Activated CD8-positive, alpha-beta T cell treated with anti-CD3 and anti-CD28 coated beads for 36 hours (primary cell): ENCODE data around the gene BAIAP2L2. TPM values are rescaled to one million over a fixed set of nuclear protein-coding genes. Genes with fewer than 3 reads are reported as not detected.
"Not testable (repeated sequence)": the region's sequence is repeated elsewhere in the genome, so short reads cannot be mapped to it uniquely, and the experiment has no call there.

Experiments used
- ATAC-seq: fragments of 200-7000 bp; cut with Tn5 transposase; one replicate; pipeline ENCODE4 v1.10.0; 2021; ENCODE audit warnings: mild to moderate bottlenecking, moderate library complexity
- CTCF ChIA-PET: fragments of 350-600 bp; sonication (Branson Sonifier 250); formaldehyde crosslinking; loops from one replicate; lab custom pipeline; 2021; ENCODE audit warnings: antibody characterized with exemption; lab: Charles Lee
- POLR2A ChIA-PET: fragments of 350-600 bp; sonication (Branson Sonifier 250); formaldehyde crosslinking; loops from one replicate; lab custom pipeline; 2021; ENCODE audit warnings: antibody characterized with exemption; lab: Charles Lee
- DNase-seq: peaks from one replicate; pipeline ENCODE4 v3.0.0-alpha.2; 2020
- H3K27ac Mint-ChIP-seq: one replicate; pipeline ENCODE4 v1.8.0; 2021; ENCODE audit warnings: mild to moderate bottlenecking, mixed read lengths
- H3K27me3 Mint-ChIP-seq: one replicate; pipeline ENCODE4 v1.8.0; 2021; ENCODE audit warnings: mixed read lengths
- H3K36me3 Mint-ChIP-seq: one replicate; pipeline ENCODE4 v1.8.0; 2021; ENCODE audit warnings: low read depth, mixed read lengths
- H3K4me1 Mint-ChIP-seq: one replicate; pipeline ENCODE4 v1.8.0; 2021; ENCODE audit warnings: low read depth, mixed read lengths
- H3K4me3 Mint-ChIP-seq: one replicate; pipeline ENCODE4 v1.8.0; 2021; ENCODE audit warnings: mild to moderate bottlenecking, moderate library complexity, mixed read lengths
- H3K9me3 Mint-ChIP-seq: one replicate; pipeline ENCODE4 v1.8.0; 2021; ENCODE audit warnings: mixed read lengths
- intact Hi-C: fragments of 100-400 bp; cut with micrococcal nuclease; formaldehyde crosslinking; loops from one replicate; pipeline ENCODE4 v1.10.0; 2022
- total RNA-seq, 2 experiments: library from RNA; stranded (reverse); gene quantifications; one replicate each; pipeline ENCODE4 v1.2.3, GENCODE V29; 2021
- TF ChIP-seq, protein P1 (sequence below): fragments of 200-600 bp; IDR thresholded peaks from one replicate; pipeline ENCODE4 v1.8.0; 2022; ENCODE audit warnings: antibody characterized with exemption, mild to moderate bottlenecking

Gene BAIAP2L2, protein sequence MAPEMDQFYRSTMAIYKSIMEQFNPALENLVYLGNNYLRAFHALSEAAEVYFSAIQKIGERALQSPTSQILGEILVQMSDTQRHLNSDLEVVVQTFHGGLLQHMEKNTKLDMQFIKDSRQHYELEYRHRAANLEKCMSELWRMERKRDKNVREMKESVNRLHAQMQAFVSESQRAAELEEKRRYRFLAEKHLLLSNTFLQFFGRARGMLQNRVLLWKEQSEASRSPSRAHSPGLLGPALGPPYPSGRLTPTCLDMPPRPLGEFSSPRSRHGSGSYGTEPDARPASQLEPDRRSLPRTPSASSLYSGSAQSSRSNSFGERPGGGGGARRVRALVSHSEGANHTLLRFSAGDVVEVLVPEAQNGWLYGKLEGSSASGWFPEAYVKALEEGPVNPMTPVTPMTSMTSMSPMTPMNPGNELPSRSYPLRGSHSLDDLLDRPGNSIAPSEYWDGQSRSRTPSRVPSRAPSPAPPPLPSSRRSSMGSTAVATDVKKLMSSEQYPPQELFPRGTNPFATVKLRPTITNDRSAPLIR
- total RNA-seq, result under 1 TPM; 0.61 to 0.67 TPM

DNA sequence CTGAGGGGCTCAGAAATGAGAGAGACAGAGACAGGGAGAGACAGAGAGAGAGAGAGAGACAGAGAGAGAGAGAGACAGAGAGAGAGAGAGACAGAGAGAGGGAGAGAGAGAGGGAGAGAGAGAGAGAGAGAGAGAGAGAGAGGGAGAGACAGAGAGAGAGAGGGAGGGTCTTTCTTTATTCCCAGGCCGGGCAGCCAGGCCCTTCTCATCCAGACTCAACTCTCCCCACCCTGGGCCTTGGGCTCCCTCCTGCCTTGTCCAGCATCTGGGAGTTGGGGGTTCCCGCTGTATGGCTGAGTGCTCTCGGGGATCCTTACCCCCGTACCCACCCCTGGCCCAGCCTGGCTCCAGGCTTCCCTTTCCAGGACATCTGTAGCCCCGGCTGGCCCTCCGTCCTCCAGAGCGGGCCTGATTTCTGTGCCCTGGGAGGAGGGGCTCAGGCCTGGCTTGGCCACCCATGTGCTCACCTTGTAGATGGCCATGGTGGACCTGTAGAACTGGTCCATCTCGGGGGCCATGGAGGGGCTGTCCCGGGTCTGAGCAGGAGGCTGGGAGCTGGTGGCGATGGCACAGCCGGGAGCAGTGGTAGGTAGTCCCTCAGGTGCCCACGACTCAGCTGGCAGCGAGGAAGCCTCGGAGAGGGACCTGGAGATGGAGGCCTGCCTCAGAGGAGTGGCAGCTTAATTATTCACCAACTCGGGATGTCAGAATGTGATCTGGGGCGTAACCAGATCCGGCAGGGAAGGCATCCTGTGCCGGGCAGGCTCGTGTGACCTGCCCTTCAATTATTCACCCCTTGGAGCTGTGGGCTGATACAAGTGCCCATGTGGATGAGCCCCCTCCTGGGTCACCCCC, at the start of gene BAIAP2L2:
TSS of gene BAIAP2L2 (minus strand) at position 677 of the 855 bp plus-strand sequence. CDS start at position 518, 159 bp downstream.
- Mint-ChIP-seq H3K9me3 (no peaks in the 10 kb centered on the region), H3K27ac (peak within 1 kb of the TSS; percentile 64), H3K4me3 (no peak within 1 kb of the TSS), H3K4me1 (peaks cover 2% of the 10 kb centered on the region), H3K36me3 (peaks cover 2% of the 10 kb centered on the region), H3K27me3 (no peaks in the 10 kb centered on the region)
- intact Hi-C loops, result no loop called here
- TF ChIP-seq, protein P1, sequence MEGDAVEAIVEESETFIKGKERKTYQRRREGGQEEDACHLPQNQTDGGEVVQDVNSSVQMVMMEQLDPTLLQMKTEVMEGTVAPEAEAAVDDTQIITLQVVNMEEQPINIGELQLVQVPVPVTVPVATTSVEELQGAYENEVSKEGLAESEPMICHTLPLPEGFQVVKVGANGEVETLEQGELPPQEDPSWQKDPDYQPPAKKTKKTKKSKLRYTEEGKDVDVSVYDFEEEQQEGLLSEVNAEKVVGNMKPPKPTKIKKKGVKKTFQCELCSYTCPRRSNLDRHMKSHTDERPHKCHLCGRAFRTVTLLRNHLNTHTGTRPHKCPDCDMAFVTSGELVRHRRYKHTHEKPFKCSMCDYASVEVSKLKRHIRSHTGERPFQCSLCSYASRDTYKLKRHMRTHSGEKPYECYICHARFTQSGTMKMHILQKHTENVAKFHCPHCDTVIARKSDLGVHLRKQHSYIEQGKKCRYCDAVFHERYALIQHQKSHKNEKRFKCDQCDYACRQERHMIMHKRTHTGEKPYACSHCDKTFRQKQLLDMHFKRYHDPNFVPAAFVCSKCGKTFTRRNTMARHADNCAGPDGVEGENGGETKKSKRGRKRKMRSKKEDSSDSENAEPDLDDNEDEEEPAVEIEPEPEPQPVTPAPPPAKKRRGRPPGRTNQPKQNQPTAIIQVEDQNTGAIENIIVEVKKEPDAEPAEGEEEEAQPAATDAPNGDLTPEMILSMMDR, result no peak
- ChIA-PET POLR2A (interaction anchor here (1.0 kb wide), 1 partner anchor 9 kb away, joined by 4 read pairs; no protein-coding TSS in a partner anchor), CTCF (interaction anchor here (0.9 kb wide), 1 partner anchor 10 kb away, joined by 3 read pairs; no protein-coding TSS in a partner anchor)
- DNase-seq (no peak), ATAC-seq (no peak)

DNA sequence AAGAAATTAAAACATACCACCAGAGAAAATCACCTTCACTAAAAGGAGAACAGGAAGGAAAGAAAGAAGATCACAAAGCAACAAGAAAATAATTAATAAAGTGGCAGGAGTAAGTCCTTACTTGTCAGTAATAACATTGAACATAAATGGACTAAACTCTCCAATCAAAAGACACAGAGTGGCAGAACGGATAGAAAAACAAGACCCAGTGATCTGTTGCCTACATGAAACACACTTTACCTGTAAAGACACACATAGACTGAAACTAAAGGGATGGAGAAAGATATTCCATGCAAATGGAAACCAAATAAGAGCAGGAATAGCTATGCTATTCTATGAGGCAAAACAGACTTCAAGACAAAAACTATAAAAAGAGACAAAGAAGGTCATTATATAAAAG, 45.2 kb upstream of the BAIAP2L2 start:
- Mint-ChIP-seq H3K9me3 (no peaks in the 10 kb centered on the region), H3K4me1 (no peaks in the 10 kb centered on the region), H3K4me3 (no peak overlapping the region), H3K27me3 (no peaks in the 10 kb centered on the region), H3K36me3 (peaks cover 2% of the 10 kb centered on the region), H3K27ac (no peak overlapping the region)
- DNase-seq, result no peak
- ChIA-PET POLR2A (no interaction called here), CTCF (interaction anchor here (0.7 kb wide), 1 partner anchor 23 kb away, joined by 3 read pairs; no protein-coding TSS in a partner anchor)
- TF ChIP-seq, protein P1, result no peak
- no peak for ATAC-seq
- intact Hi-C loops, result no loop called here

DNA sequence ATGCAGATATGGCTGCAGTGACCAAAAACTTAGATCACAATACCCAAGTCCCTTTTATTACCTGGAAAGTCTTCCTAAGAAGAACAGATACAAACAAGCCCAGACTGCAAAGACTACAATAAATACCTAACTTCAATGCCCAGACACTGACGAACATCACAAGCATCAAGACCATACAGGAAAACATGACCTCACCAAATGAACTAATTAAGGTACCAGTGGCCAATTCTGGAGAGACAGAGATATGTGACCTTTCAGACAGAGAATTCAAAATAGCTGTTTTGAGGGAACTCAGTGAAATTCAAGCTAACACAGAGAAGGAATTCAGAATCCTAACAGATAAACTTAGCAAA, 44.1 kb upstream of the BAIAP2L2 start:
- intact Hi-C loops, H3K36me3 Mint-ChIP-seq, ATAC-seq, H3K27me3 Mint-ChIP-seq, H3K9me3 Mint-ChIP-seq, DNase-seq, H3K4me1 Mint-ChIP-seq, POLR2A ChIA-PET, CTCF ChIA-PET, H3K4me3 Mint-ChIP-seq, H3K27ac Mint-ChIP-seq: not testable (repeated sequence)

DNA sequence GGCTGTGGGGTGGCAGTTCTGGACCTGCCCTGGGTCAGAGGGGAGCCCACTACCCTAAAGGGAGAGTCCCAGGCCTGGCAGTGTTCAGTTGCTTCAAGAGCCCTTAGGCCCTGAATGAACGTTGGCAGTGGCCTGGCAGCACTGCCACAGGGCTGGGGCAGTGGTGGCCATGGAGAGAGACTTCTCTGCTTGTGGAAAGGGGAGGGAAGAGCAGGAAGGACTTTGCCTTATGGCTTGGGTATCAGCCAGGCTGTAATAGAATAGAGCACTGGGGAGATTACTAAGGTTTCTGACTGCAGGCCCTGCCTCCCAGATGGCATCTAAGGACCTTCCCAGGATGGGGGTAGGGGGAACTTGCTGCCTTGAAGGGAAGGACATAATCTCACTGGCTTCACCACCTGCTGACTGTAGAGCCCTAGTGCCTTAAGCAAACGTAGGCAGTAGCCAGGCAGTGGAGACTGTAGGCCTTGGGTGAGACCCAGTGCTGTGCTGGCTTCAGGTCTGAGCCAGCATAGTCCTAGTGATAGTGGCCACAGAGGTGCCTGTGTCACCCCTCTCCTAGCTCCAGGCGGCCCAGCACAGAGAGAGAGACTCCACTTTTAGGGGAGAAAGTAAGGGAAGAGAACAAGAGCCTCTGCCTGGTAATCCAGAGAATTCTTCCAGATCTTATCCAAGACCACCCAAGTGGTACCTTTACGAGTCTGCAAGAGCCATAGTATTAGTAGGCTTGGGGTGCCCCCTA, 43.5 kb upstream of the BAIAP2L2 start:
- Mint-ChIP-seq H3K27me3 (no peaks in the 10 kb centered on the region), H3K27ac (no peak overlapping the region), H3K4me1 (peaks cover 2% of the 10 kb centered on the region), H3K9me3 (no peaks in the 10 kb centered on the region), H3K36me3 (no peaks in the 10 kb centered on the region), H3K4me3 (no peak overlapping the region)
- ATAC-seq (no peak), DNase-seq (no peak)
- POLR2A ChIA-PET, result interaction anchor here (1.1 kb wide), 1 partner anchor 20 kb away, joined by 3 read pairs; no protein-coding TSS in a partner anchor
- intact Hi-C loops, result no loop called here
- CTCF ChIA-PET, result no interaction called here
- TF ChIP-seq, protein P1, result no peak

DNA sequence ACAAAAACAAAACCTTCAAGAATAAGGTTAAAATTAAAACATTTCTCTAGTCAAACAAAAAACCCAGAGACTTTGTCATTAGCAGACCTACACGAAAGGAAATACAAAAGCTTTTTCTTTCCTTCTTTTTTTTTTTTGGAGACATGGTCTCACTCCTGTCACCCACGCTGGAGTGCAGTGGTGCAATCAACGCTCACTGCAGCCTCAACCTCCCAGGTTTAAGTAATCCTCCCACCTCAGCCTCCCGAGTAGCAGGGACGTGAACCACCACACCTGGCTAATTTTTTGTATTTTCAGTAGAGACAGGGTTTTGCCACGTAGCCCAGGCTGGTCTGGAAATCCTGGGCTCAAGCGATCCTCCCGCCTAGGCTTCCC, 40.6 kb upstream of the BAIAP2L2 start:
- POLR2A ChIA-PET, result no interaction called here
- H3K9me3 Mint-ChIP-seq, result no peaks in the 10 kb centered on the region
- CTCF ChIA-PET, result no interaction called here
- DNase-seq (no peak), ATAC-seq (no peak)
- no peak overlapping the region for H3K4me3 Mint-ChIP-seq
- TF ChIP-seq, protein P1, result no peak
- H3K36me3 Mint-ChIP-seq, result peaks cover 5% of the 10 kb centered on the region
- intact Hi-C loops, result no loop called here
- peaks cover 15% of the 10 kb centered on the region for H3K4me1 Mint-ChIP-seq
- no peak overlapping the region for H3K27ac Mint-ChIP-seq
- no peaks in the 10 kb centered on the region for H3K27me3 Mint-ChIP-seq
